HCT116 (cell line): ENCODE data around the gene ALK. TPM values are rescaled to one million over a fixed set of nuclear protein-coding genes. Genes with fewer than 3 reads are reported as not detected.

Experiments used
- ATAC-seq: fragments of 200-7000 bp; cut with Tn5 transposase; 2 replicates; pipeline ENCODE4 v1.9.1; 2020; ENCODE audit warnings: mild to moderate bottlenecking, moderate library complexity
- BruUV-seq: library from RNA; stranded (reverse); fragments of 400-500 nt; replicated peaks from 2 replicates; lab custom pipeline; 2021; lab: Mats Ljungman, UMichigan
- CTCF ChIA-PET: fragments of 300-600 bp; sonication (Branson Sonifier 250); formaldehyde crosslinking; loops from one replicate; lab custom pipeline; 2021; ENCODE audit warnings: antibody characterized with exemption; lab: Charles Lee
- POLR2A ChIA-PET: fragments of 300-600, 350-600 bp; sonication (Branson Sonifier 250); formaldehyde crosslinking; loops from one replicate; lab custom pipeline; 2021; ENCODE audit warnings: antibody characterized with exemption; lab: Charles Lee
- RAD21 ChIA-PET, 2 experiments: fragments of 300-600 bp; sonication (Branson Sonifier 250); formaldehyde crosslinking; loops; one replicate each; lab custom pipeline; 2023; ENCODE audit warnings: low total read pairs in 2 of 2; ENCODE audit not compliant: uncharacterized antibody in 2 of 2, unreplicated experiment in 2 of 2, low non-redundant PET in 1 of 2; lab: Charles Lee
- DNase-seq: peaks from one replicate; pipeline ENCODE4 v3.0.0-alpha.2; 2010; ENCODE audit warnings: low read depth, low spot score
- H2AFZ ChIP-seq: fragments of 200-600 bp; shearing (Covaris generic), sonication (generic); 2 replicates; pipeline ENCODE4 v1.6.1; 2017; ENCODE audit warnings: low read depth, mixed run types, mixed read lengths, antibody characterized with exemption, low read length; ENCODE audit not compliant: poor library complexity, severe bottlenecking
- H3K27ac ChIP-seq: 2 replicates; pipeline ENCODE4 v1.5.1; 2012; ENCODE audit warnings: low read depth, low read length
- H3K27me3 ChIP-seq: fragments of 200-600 bp; sonication (generic); 2 replicates; pipeline ENCODE4 v1.6.1; 2016; ENCODE audit warnings: mixed run types, low read length, mixed read lengths; ENCODE audit not compliant: insufficient read depth
- H3K36me3 ChIP-seq, 2 experiments: fragments of 200-500 bp in 1 of 2; fragments of 200-600 bp in 1 of 2; sonication (Bioruptor generic) in 1 of 2; sonication (generic) in 1 of 2; 2 replicates each; pipeline versions ENCODE4 v1.5.1 to v1.6.1; 2014 to 2016; ENCODE audit warnings: low read length in 2 of 2, inconsistent platforms in 1 of 2, mixed read lengths in 1 of 2, mixed run types in 1 of 2; ENCODE audit not compliant: insufficient read depth in 2 of 2, control insufficient read depth in 1 of 2
- H3K4me1 ChIP-seq, 2 experiments: fragments of 200-600 bp in 1 of 2; sonication (generic) in 1 of 2; 2 replicates each; pipeline versions ENCODE4 v1.5.1 to v1.6.1; 2012 to 2017; ENCODE audit warnings: low read length in 2 of 2, inconsistent platforms in 1 of 2, mild to moderate bottlenecking in 1 of 2, mixed read lengths in 1 of 2, mixed run types in 1 of 2, moderate library complexity in 1 of 2; ENCODE audit not compliant: insufficient read depth in 2 of 2, control insufficient read depth in 1 of 2
- H3K4me2 ChIP-seq: fragments of 200-600 bp; sonication (generic); 2 replicates; pipeline ENCODE4 v1.6.1; 2017; ENCODE audit warnings: mixed run types, low read length, mixed read lengths
- H3K4me3 ChIP-seq, 2 experiments: fragments of 200-600 bp in 1 of 2; sonication (generic) in 1 of 2; replicated peaks in 1 of 2; 2 replicates each; pipeline ENCODE4 v1.5.1; 2011 to 2016; ENCODE audit warnings: low read length in 2 of 2, control low read depth in 1 of 2, low read depth in 1 of 2, mild to moderate bottlenecking in 1 of 2, mixed read lengths in 1 of 2, mixed run types in 1 of 2
- H3K79me2 ChIP-seq: fragments of 200-600 bp; sonication (generic); 2 replicates; pipeline ENCODE4 v1.6.1; 2017; ENCODE audit warnings: mild to moderate bottlenecking, mixed run types, low read length, moderate library complexity, mixed read lengths; ENCODE audit not compliant: insufficient read depth
- H3K9ac ChIP-seq: fragments of 200-600 bp; sonication (generic); 2 replicates; pipeline ENCODE4 v1.6.1; 2016; ENCODE audit warnings: low read length, mixed read lengths
- H3K9me2 ChIP-seq: fragments of 200-600 bp; sonication (generic), shearing (Covaris generic); 2 replicates; pipeline ENCODE4 v1.6.1; 2017; ENCODE audit warnings: mixed run types, mild to moderate bottlenecking, moderate library complexity; ENCODE audit not compliant: insufficient read depth
- H3K9me3 ChIP-seq, 2 experiments: fragments of 200-500 bp in 1 of 2; fragments of 200-600 bp in 1 of 2; sonication (Bioruptor generic) in 1 of 2; sonication (generic) in 1 of 2; 2 replicates each; pipeline ENCODE4 v1.6.1; 2014 to 2017; ENCODE audit warnings: low read length in 2 of 2, mixed read lengths in 2 of 2, inconsistent platforms in 1 of 2, low read depth in 1 of 2, mild to moderate bottlenecking in 1 of 2, mixed run types in 1 of 2, moderate library complexity in 1 of 2; ENCODE audit not compliant: control insufficient read depth in 1 of 2, insufficient read depth in 1 of 2
- H4K20me1 ChIP-seq: fragments of 200-600 bp; sonication (generic), shearing (Covaris generic); 2 replicates; pipeline ENCODE4 v1.6.1; 2017; ENCODE audit warnings: mixed run types, mild to moderate bottlenecking, moderate library complexity; ENCODE audit not compliant: insufficient read depth
- ATF3 ChIP-seq: IDR thresholded peaks from 2 replicates; pipeline ENCODE4 v1.6.1; 2012
- CEBPB ChIP-seq: IDR thresholded peaks from 2 replicates; pipeline ENCODE4 v1.6.1; 2012; ENCODE audit warnings: low read depth
- ELF1 ChIP-seq: IDR thresholded peaks from 2 replicates; pipeline ENCODE4 v1.6.1; 2012; ENCODE audit warnings: low read depth, borderline replicate concordance
- FOSL1 ChIP-seq: IDR thresholded peaks from 2 replicates; pipeline ENCODE4 v1.6.1; 2012; ENCODE audit warnings: low read depth
- SIN3A ChIP-seq: IDR thresholded peaks from 2 replicates; pipeline ENCODE4 v1.6.1; 2012; ENCODE audit warnings: low read depth
- SP1 ChIP-seq: IDR thresholded peaks from 2 replicates; pipeline ENCODE4 v1.6.1; 2012; ENCODE audit warnings: low read depth
- SRF ChIP-seq: IDR thresholded peaks from 2 replicates; pipeline ENCODE4 v1.6.1; 2012; ENCODE audit warnings: low read depth
- TCF7L2 ChIP-seq: IDR thresholded peaks from 2 replicates; pipeline ENCODE4 v1.7.0; 2011; ENCODE audit warnings: borderline replicate concordance, inconsistent platforms; ENCODE audit not compliant: insufficient read depth, insufficient read length; ENCODE audit errors: extremely low read depth
- YY1 ChIP-seq: IDR thresholded peaks from 2 replicates; pipeline ENCODE4 v1.6.1; 2011; ENCODE audit warnings: low read length, low read depth, moderate library complexity, mild to moderate bottlenecking; ENCODE audit not compliant: insufficient replicate concordance; ENCODE audit errors: extremely low read depth
- ZNF274 ChIP-seq: fragments of 200-500 bp; sonication (Bioruptor generic); IDR thresholded peaks from 2 replicates; pipeline ENCODE4 v1.6.1; 2014; ENCODE audit warnings: mild to moderate bottlenecking, low read depth, low read length, inconsistent platforms
- intact Hi-C: fragments of 100-400 bp; cut with micrococcal nuclease; formaldehyde crosslinking; loops from 2 replicates; pipeline ENCODE4 v1.10.0; 2022
- total RNA-seq: library from RNA; stranded (reverse); gene quantifications from one replicate; pipeline ENCODE4 v1.2.1, GENCODE V29; 2021; ENCODE audit not compliant: unreplicated experiment
- TF ChIP-seq, protein P1 (sequence below): IDR thresholded peaks from 2 replicates; pipeline ENCODE4 v1.6.1; 2011; ENCODE audit warnings: mild to moderate bottlenecking, low read length, moderate library complexity; ENCODE audit not compliant: insufficient replicate concordance; ENCODE audit errors: extremely low read depth
- TF ChIP-seq, protein P2 (sequence below): IDR thresholded peaks from 2 replicates; pipeline ENCODE4 v1.6.1; 2012
- TF ChIP-seq, protein P3 (sequence below): IDR thresholded peaks from 2 replicates; pipeline ENCODE4 v1.6.1; 2012; ENCODE audit warnings: low read depth

Gene ALK
- total RNA-seq, 1 experiment from 2014 or later, result not detected

- no peak for DNase-seq
- TF ChIP-seq CEBPB (no peak), SIN3A (no peak), ATF3 (no peak), FOSL1 (no peak), SP1 (no peak), ZNF274 (no peak), SRF (no peak), TCF7L2 (no peak), ELF1 (no peak), YY1 (no peak)
- TF ChIP-seq, protein P1, sequence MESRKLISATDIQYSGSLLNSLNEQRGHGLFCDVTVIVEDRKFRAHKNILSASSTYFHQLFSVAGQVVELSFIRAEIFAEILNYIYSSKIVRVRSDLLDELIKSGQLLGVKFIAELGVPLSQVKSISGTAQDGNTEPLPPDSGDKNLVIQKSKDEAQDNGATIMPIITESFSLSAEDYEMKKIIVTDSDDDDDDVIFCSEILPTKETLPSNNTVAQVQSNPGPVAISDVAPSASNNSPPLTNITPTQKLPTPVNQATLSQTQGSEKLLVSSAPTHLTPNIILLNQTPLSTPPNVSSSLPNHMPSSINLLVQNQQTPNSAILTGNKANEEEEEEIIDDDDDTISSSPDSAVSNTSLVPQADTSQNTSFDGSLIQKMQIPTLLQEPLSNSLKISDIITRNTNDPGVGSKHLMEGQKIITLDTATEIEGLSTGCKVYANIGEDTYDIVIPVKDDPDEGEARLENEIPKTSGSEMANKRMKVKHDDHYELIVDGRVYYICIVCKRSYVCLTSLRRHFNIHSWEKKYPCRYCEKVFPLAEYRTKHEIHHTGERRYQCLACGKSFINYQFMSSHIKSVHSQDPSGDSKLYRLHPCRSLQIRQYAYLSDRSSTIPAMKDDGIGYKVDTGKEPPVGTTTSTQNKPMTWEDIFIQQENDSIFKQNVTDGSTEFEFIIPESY, result no peak
- TF ChIP-seq, protein P2, sequence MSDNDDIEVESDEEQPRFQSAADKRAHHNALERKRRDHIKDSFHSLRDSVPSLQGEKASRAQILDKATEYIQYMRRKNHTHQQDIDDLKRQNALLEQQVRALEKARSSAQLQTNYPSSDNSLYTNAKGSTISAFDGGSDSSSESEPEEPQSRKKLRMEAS, result no peak
- TF ChIP-seq, protein P3, sequence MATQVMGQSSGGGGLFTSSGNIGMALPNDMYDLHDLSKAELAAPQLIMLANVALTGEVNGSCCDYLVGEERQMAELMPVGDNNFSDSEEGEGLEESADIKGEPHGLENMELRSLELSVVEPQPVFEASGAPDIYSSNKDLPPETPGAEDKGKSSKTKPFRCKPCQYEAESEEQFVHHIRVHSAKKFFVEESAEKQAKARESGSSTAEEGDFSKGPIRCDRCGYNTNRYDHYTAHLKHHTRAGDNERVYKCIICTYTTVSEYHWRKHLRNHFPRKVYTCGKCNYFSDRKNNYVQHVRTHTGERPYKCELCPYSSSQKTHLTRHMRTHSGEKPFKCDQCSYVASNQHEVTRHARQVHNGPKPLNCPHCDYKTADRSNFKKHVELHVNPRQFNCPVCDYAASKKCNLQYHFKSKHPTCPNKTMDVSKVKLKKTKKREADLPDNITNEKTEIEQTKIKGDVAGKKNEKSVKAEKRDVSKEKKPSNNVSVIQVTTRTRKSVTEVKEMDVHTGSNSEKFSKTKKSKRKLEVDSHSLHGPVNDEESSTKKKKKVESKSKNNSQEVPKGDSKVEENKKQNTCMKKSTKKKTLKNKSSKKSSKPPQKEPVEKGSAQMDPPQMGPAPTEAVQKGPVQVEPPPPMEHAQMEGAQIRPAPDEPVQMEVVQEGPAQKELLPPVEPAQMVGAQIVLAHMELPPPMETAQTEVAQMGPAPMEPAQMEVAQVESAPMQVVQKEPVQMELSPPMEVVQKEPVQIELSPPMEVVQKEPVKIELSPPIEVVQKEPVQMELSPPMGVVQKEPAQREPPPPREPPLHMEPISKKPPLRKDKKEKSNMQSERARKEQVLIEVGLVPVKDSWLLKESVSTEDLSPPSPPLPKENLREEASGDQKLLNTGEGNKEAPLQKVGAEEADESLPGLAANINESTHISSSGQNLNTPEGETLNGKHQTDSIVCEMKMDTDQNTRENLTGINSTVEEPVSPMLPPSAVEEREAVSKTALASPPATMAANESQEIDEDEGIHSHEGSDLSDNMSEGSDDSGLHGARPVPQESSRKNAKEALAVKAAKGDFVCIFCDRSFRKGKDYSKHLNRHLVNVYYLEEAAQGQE, result no peak
- no peak overlapping the region for H2AFZ ChIP-seq
Observed at GRCh38 chr2:29446847-29447246, 474.5 kb downstream of the ALK start.

More at GRCh38 chr2:29446847-29447246, 474.5 kb downstream of the ALK start:
- Histone ChIP-seq H3K79me2 (no peaks in the 10 kb centered on the region), H3K36me3 (no peaks in the 10 kb centered on the region), H3K4me2 (no peak overlapping the region), H3K4me3 (no peak overlapping the region), H4K20me1 (no peaks in the 10 kb centered on the region), H3K9me2 (no peaks in the 10 kb centered on the region), H3K27ac (no peak overlapping the region), H3K27me3 (peaks cover 54% of the 10 kb centered on the region), H3K9me3 (no peaks in the 10 kb centered on the region), H3K9ac (no peak overlapping the region), H3K4me1 (no peaks in the 10 kb centered on the region)
- RAD21 ChIA-PET, result no interaction called here
- ATAC-seq, result no peak
- CTCF ChIA-PET, result no interaction called here
- intact Hi-C loops, result no loop called here
- no TSS peak for BruUV-seq
- POLR2A ChIA-PET, result no interaction called here
